ENCODE results near the gene NPAS2.

The NPAS2 gene

GRCh38 chr2:101017371-101017770 is 197.4 kb downstream of the NPAS2 start:
- TF ChIP-seq CTCF (IDR thresholded peaks at IDR 0.05; ENCODE audit: low read depth, low read length) = no peak
- no peak for DNase-seq (ENCODE audit: extremely low read depth, low read depth)

GRCh38 chr2:101018934-101019333 is 199.0 kb downstream of the NPAS2 start:
- no peak for TF ChIP-seq CTCF (IDR thresholded peaks at IDR 0.05; ENCODE audit: low read depth, low read length)
- no peak for DNase-seq (ENCODE audit: extremely low read depth, low read depth)

GRCh38 chr2:101022221-101022620 is 202.3 kb downstream of the NPAS2 start:
- TF ChIP-seq CTCF (IDR thresholded peaks at IDR 0.05; ENCODE audit: low read depth, low read length) = no peak
- DNase-seq (ENCODE audit: extremely low read depth, low read depth) = no peak

GRCh38 chr2:101023327-101024107 is 203.6 kb downstream of the NPAS2 start:
- no peak for DNase-seq (ENCODE audit: extremely low read depth, low read depth)
- TF ChIP-seq CTCF (IDR thresholded peaks at IDR 0.05; ENCODE audit: low read depth, low read length) = no peak

GRCh38 chr2:101025561-101025960 is 205.6 kb downstream of the NPAS2 start:
- DNase-seq (ENCODE audit: extremely low read depth, low read depth) = no peak
- no peak for TF ChIP-seq CTCF (IDR thresholded peaks at IDR 0.05; ENCODE audit: low read depth, low read length)

- no peak for TF ChIP-seq CTCF (IDR thresholded peaks at IDR 0.05; ENCODE audit: low read depth, low read length)
- DNase-seq (ENCODE audit: extremely low read depth, low read depth) = no peak
These were observed 206.3 kb downstream of the NPAS2 start for GRCh38 chr2:101026253-101026701.

- DNase-seq (ENCODE audit: extremely low read depth, low read depth) = no peak
- TF ChIP-seq CTCF (IDR thresholded peaks at IDR 0.05; ENCODE audit: low read depth, low read length) = no peak
These were observed 207.1 kb downstream of the NPAS2 start for GRCh38 chr2:101026923-101027469.

Measured in AG09319 (cell line).